GM23338 (cell line): ENCODE measurements around the gene ME1.

ENCODE experiments used
- CREB1 ChIP-seq: fragments of 250-450 bp; sonication (Bioruptor Pico); IDR thresholded peaks from 2 replicates; pipeline ENCODE4 v1.5.0; 2020; ENCODE audit warnings: low read depth, mild to moderate bottlenecking, moderate library complexity
- EZH2 ChIP-seq: fragments of 200-600 bp; sonication (generic); IDR thresholded peaks from one replicate; pipeline ENCODE4 v1.8.0; 2017; ENCODE audit warnings: antibody characterized with exemption, mild to moderate bottlenecking, low read depth; ENCODE audit not compliant: unreplicated experiment
- EZH2phosphoT487 ChIP-seq: fragments of 200-600 bp; sonication (generic); IDR thresholded peaks from one replicate; pipeline ENCODE4 v1.8.1; 2018; ENCODE audit warnings: antibody characterized with exemption; ENCODE audit not compliant: unreplicated experiment
- JUNB ChIP-seq: IDR thresholded peaks from one replicate; pipeline ENCODE4 v1.6.1; 2016; ENCODE audit warnings: antibody characterized with exemption; ENCODE audit not compliant: unreplicated experiment
- NANOG ChIP-seq: IDR thresholded peaks from 2 replicates; pipeline ENCODE4 v1.6.1; 2016; ENCODE audit warnings: antibody characterized with exemption, borderline replicate concordance
- POLR2AphosphoS5 ChIP-seq: IDR thresholded peaks from 2 replicates; pipeline ENCODE4 v1.6.1; 2016; ENCODE audit warnings: antibody characterized with exemption, low read depth
- STAT1 ChIP-seq: IDR thresholded peaks from one replicate; pipeline ENCODE4 v1.6.1; 2016; ENCODE audit warnings: antibody characterized with exemption; ENCODE audit not compliant: unreplicated experiment
- ZNF331 ChIP-seq: fragments of 250-450 bp; sonication (Bioruptor Pico); IDR thresholded peaks from 2 replicates; pipeline ENCODE4 v1.5.0; 2020; ENCODE audit warnings: low read depth, mild to moderate bottlenecking, moderate library complexity
- TF ChIP-seq, protein P1 (sequence below), 2 experiments: fragments of 200-600 bp in 1 of 2; sonication (generic) in 1 of 2; conservative IDR thresholded peaks; 2 replicates each; pipeline versions ENCODE4 v1.5.1 to v1.6.1; 2016 to 2017; ENCODE audit warnings: antibody characterized with exemption in 2 of 2, low read depth in 2 of 2, mild to moderate bottlenecking in 2 of 2, moderate library complexity in 1 of 2
- TF ChIP-seq, protein P2 (sequence below): IDR thresholded peaks from one replicate; pipeline ENCODE4 v1.6.1; 2018; ENCODE audit warnings: antibody characterized with exemption; ENCODE audit not compliant: unreplicated experiment

DNA sequence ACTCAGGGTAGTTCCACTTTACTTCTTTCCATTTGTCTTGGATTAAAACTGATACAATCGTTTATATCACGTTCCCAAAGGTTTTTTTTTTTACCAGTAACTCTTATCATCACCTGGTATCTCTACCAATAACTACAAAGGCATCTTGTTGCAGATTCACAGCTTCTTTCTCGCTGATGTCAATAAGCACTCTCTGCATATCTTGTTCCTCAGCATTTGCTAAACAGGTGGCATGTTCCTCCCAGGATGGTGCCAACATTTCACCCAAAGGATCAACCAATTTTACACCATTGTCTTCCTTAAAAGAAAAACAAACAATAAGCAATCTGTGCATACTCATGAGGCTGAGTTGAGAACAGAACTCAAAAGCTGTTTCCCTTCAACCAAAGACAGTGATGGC lies 242.3 kb downstream of the ME1 start:
- TF ChIP-seq, protein P1, sequence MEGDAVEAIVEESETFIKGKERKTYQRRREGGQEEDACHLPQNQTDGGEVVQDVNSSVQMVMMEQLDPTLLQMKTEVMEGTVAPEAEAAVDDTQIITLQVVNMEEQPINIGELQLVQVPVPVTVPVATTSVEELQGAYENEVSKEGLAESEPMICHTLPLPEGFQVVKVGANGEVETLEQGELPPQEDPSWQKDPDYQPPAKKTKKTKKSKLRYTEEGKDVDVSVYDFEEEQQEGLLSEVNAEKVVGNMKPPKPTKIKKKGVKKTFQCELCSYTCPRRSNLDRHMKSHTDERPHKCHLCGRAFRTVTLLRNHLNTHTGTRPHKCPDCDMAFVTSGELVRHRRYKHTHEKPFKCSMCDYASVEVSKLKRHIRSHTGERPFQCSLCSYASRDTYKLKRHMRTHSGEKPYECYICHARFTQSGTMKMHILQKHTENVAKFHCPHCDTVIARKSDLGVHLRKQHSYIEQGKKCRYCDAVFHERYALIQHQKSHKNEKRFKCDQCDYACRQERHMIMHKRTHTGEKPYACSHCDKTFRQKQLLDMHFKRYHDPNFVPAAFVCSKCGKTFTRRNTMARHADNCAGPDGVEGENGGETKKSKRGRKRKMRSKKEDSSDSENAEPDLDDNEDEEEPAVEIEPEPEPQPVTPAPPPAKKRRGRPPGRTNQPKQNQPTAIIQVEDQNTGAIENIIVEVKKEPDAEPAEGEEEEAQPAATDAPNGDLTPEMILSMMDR (conservative IDR thresholded peaks at IDR 0.05; ENCODE audit: low read depth in 2 of 2): no peak
- TF ChIP-seq EZH2 (no peak), POLR2AphosphoS5 (no peak), CREB1 (CRISPR knock-in tag) (no peak), EZH2phosphoT487 (no peak), NANOG (no peak), ZNF331 (no peak), STAT1 (no peak), JUNB (no peak)
- TF ChIP-seq, protein P2, sequence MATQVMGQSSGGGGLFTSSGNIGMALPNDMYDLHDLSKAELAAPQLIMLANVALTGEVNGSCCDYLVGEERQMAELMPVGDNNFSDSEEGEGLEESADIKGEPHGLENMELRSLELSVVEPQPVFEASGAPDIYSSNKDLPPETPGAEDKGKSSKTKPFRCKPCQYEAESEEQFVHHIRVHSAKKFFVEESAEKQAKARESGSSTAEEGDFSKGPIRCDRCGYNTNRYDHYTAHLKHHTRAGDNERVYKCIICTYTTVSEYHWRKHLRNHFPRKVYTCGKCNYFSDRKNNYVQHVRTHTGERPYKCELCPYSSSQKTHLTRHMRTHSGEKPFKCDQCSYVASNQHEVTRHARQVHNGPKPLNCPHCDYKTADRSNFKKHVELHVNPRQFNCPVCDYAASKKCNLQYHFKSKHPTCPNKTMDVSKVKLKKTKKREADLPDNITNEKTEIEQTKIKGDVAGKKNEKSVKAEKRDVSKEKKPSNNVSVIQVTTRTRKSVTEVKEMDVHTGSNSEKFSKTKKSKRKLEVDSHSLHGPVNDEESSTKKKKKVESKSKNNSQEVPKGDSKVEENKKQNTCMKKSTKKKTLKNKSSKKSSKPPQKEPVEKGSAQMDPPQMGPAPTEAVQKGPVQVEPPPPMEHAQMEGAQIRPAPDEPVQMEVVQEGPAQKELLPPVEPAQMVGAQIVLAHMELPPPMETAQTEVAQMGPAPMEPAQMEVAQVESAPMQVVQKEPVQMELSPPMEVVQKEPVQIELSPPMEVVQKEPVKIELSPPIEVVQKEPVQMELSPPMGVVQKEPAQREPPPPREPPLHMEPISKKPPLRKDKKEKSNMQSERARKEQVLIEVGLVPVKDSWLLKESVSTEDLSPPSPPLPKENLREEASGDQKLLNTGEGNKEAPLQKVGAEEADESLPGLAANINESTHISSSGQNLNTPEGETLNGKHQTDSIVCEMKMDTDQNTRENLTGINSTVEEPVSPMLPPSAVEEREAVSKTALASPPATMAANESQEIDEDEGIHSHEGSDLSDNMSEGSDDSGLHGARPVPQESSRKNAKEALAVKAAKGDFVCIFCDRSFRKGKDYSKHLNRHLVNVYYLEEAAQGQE: no peak
